Astrocyte (in vitro differentiated cells and primary cell): Measurements from ENCODE around the gene MEX3C. TPM values are rescaled to one million over a fixed set of nuclear protein-coding genes. Genes with fewer than 3 reads are reported as not detected.

ENCODE experiments used
- DNase-seq: peaks from one replicate; pipeline ENCODE4 v3.0.0-alpha.2; 2010; ENCODE audit warnings: low read depth
- FAIRE-seq: peaks from 2 replicates; lab custom pipeline; 2011; peaks lifted over from hg19 to GRCh38; lab: Jason Lieb, UNC
- H2AFZ ChIP-seq: 2 replicates; pipeline ENCODE4 v1.6.0; 2012; ENCODE audit warnings: low read depth, low read length, inconsistent platforms
- H3K27ac ChIP-seq: 2 replicates; pipeline ENCODE4 v1.5.1; 2011; ENCODE audit warnings: low read depth, low read length, inconsistent platforms
- H3K27me3 ChIP-seq: 2 replicates; pipeline ENCODE4 v1.6.0; 2011; ENCODE audit warnings: low read length, inconsistent platforms; ENCODE audit not compliant: insufficient read depth
- H3K36me3 ChIP-seq: 2 replicates; pipeline ENCODE4 v1.5.1; 2011; ENCODE audit warnings: low read length, inconsistent platforms; ENCODE audit not compliant: insufficient read depth
- H3K4me1 ChIP-seq: 2 replicates; pipeline ENCODE4 v1.5.1; 2011; ENCODE audit warnings: low read length, inconsistent platforms; ENCODE audit not compliant: insufficient read depth
- H3K4me2 ChIP-seq: 2 replicates; pipeline ENCODE4 v1.6.0; 2012; ENCODE audit warnings: low read length, inconsistent platforms
- H3K4me3 ChIP-seq: 2 replicates; pipeline ENCODE4 v1.5.1; 2011; ENCODE audit warnings: low read depth, mild to moderate bottlenecking, low read length, inconsistent platforms; ENCODE audit not compliant: insufficient read depth
- H3K79me2 ChIP-seq: 2 replicates; pipeline ENCODE4 v1.6.0; 2012; ENCODE audit warnings: mild to moderate bottlenecking, low read length, inconsistent platforms; ENCODE audit not compliant: insufficient read depth
- H3K9ac ChIP-seq: 2 replicates; pipeline ENCODE4 v1.6.0; 2012; ENCODE audit warnings: mild to moderate bottlenecking, low read length, inconsistent platforms
- H3K9me3 ChIP-seq: 2 replicates; pipeline ENCODE4 v1.5.1; 2012; ENCODE audit warnings: low read depth, mild to moderate bottlenecking, low read length, inconsistent platforms; ENCODE audit not compliant: insufficient read depth
- H4K20me1 ChIP-seq: 2 replicates; pipeline ENCODE4 v1.6.0; 2012; ENCODE audit warnings: low read length, inconsistent platforms; ENCODE audit not compliant: insufficient read depth
- H3K27ac Mint-ChIP-seq: one replicate; pipeline ENCODE4 v1.8.0; 2021; ENCODE audit warnings: mild to moderate bottlenecking, mixed read lengths; ENCODE audit not compliant: unreplicated experiment
- H3K27me3 Mint-ChIP-seq: one replicate; pipeline ENCODE4 v1.8.0; 2021; ENCODE audit warnings: low read depth, mixed read lengths; ENCODE audit not compliant: unreplicated experiment
- H3K36me3 Mint-ChIP-seq: one replicate; pipeline ENCODE4 v1.8.0; 2021; ENCODE audit warnings: low read depth, mixed read lengths; ENCODE audit not compliant: unreplicated experiment
- H3K4me1 Mint-ChIP-seq: one replicate; pipeline ENCODE4 v1.8.0; 2021; ENCODE audit warnings: low read depth, mixed read lengths; ENCODE audit not compliant: unreplicated experiment
- H3K4me3 Mint-ChIP-seq: one replicate; pipeline ENCODE4 v1.8.0; 2021; ENCODE audit warnings: mild to moderate bottlenecking, moderate library complexity, mixed read lengths; ENCODE audit not compliant: unreplicated experiment
- H3K9me3 Mint-ChIP-seq: one replicate; pipeline ENCODE4 v1.8.0; 2021; ENCODE audit warnings: mild to moderate bottlenecking, mixed read lengths; ENCODE audit not compliant: unreplicated experiment
- EZH2 ChIP-seq: IDR thresholded peaks from 2 replicates; pipeline ENCODE4 v1.6.1; 2012; ENCODE audit warnings: mild to moderate bottlenecking, low read length, inconsistent platforms; ENCODE audit not compliant: insufficient read depth
- total RNA-seq: library from RNA; stranded (reverse); gene quantifications from 2 replicates; pipeline ENCODE4 v1.2.1, GENCODE V29; 2021
- TF ChIP-seq, protein P1 (sequence below): IDR thresholded peaks from 2 replicates; pipeline ENCODE4 v1.5.1; 2011; ENCODE audit warnings: low read depth, mild to moderate bottlenecking, inconsistent platforms, low read length, moderate library complexity; ENCODE audit not compliant: insufficient read depth

The MEX3C gene
- total RNA-seq, 1 donor from 2014 or later: 72.2 TPM

DNA sequence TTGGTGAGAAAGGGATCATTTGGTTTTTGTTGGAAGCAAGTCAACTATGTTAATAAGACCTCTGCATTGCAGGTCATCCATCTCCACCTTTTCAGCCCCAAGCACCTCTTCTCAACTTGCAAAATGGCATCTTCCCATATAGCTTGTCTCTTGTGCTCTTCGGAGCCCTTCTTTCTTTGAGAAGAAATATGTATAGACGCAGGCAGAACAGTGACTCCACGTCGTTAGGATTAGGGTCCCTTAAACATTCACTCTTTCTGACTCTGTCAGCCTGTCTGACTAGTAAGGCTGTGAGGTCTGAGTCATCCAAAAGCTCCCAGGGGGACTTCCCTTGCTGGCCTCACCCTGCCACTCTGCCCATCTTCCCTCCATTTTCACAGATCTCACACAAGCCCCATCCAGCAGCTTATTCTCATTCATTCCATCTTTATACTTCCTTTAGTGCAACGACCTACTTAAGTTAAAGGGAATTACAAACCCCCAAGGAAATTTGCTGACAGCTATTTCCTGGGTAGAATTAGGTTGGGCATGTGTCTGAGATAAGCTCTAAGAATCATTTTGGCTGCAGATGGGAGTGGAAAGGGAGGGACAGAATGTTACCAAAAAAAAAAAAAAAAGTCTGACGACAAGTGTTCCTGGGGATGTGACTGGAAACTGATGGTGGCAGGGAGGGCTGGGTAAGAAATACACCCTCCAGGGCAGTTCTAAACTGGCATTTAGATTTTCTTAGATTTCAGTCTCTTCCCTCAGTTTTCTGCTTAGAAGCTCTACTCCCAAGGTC is 37.7 kb upstream of the MEX3C start:
- H3K9ac ChIP-seq: no peak overlapping the region
- Mint-ChIP-seq H3K27me3 (no peaks in the 10 kb centered on the region), H3K4me1 (peaks cover 28% of the 10 kb centered on the region), H3K4me3 (no peak overlapping the region), H3K9me3 (no peaks in the 10 kb centered on the region), H3K36me3 (no peaks in the 10 kb centered on the region), H3K27ac (peak overlapping the region; percentile 37)
- TF ChIP-seq, protein P1, sequence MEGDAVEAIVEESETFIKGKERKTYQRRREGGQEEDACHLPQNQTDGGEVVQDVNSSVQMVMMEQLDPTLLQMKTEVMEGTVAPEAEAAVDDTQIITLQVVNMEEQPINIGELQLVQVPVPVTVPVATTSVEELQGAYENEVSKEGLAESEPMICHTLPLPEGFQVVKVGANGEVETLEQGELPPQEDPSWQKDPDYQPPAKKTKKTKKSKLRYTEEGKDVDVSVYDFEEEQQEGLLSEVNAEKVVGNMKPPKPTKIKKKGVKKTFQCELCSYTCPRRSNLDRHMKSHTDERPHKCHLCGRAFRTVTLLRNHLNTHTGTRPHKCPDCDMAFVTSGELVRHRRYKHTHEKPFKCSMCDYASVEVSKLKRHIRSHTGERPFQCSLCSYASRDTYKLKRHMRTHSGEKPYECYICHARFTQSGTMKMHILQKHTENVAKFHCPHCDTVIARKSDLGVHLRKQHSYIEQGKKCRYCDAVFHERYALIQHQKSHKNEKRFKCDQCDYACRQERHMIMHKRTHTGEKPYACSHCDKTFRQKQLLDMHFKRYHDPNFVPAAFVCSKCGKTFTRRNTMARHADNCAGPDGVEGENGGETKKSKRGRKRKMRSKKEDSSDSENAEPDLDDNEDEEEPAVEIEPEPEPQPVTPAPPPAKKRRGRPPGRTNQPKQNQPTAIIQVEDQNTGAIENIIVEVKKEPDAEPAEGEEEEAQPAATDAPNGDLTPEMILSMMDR: no peak
- TF ChIP-seq EZH2: no peak
- no peaks in the 10 kb centered on the region for H3K36me3 ChIP-seq
- no peaks in the 10 kb centered on the region for H3K27me3 ChIP-seq
- DNase-seq (peak; percentile 12), FAIRE-seq (no peak)
- H2AFZ ChIP-seq: no peak overlapping the region
- no peak overlapping the region for H3K4me3 ChIP-seq
- H3K4me1 ChIP-seq: peaks cover 19% of the 10 kb centered on the region
- no peaks in the 10 kb centered on the region for H4K20me1 ChIP-seq
- no peaks in the 10 kb centered on the region for H3K79me2 ChIP-seq
- no peaks in the 10 kb centered on the region for H3K9me3 ChIP-seq
- no peak overlapping the region for H3K27ac ChIP-seq
- H3K4me2 ChIP-seq: peak overlapping the region; percentile 39

DNA sequence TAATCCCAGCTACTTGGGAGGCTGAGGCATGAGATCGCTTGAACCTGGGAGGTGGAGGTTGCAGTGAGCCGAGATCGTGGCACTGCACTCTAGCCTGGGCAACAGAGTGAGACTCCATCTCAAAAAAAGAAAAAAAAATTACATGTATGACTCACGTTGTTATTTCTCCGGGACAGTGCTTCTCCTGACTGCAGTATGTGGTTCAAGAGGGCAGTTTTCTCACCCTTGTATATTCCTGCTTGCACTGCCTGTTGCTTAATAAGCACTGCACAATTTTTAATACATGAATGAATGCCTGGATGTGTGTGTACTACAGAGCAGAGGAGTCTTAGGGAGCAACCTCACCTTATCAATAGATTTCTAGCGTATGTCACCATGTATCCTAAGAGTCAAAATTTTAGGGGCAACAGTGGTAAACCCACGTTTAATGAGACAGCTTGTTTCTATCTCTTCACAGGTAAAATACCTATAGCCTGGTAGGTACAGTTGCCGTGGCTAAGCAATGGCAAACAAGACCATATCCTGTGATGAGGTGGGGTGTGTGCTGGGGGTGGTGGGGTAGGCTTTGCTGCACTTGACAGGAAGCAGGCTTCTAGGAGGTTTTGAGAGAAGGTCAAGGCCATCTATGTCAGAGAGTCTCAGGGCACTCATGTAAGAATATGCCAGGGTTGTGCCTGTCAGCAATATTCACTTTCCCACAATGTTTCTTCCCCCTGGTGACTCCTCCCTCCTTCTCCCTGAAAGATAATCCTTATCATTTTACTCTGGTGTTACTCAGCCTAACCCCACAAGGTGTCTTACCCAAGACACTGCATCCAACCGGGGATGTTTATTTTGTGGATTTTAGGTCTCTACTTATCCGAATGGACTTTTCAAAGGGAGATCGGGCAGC is 36.9 kb upstream of the MEX3C start:
- H3K36me3 Mint-ChIP-seq: no peaks in the 10 kb centered on the region
- peaks cover 28% of the 10 kb centered on the region for H3K4me1 Mint-ChIP-seq
- H3K4me3 Mint-ChIP-seq: no peak overlapping the region
- DNase-seq (no peak), FAIRE-seq (no peak)
- no peaks in the 10 kb centered on the region for H3K9me3 Mint-ChIP-seq
- no peaks in the 10 kb centered on the region for H3K27me3 Mint-ChIP-seq
- H3K36me3 ChIP-seq: no peaks in the 10 kb centered on the region
- no peaks in the 10 kb centered on the region for H3K79me2 ChIP-seq
- no peaks in the 10 kb centered on the region for H4K20me1 ChIP-seq
- H3K27ac ChIP-seq: no peak overlapping the region
- H3K9ac ChIP-seq: no peak overlapping the region
- peak overlapping the region; percentile 39 for H3K4me2 ChIP-seq
- TF ChIP-seq, protein P1: no peak
- TF ChIP-seq EZH2: no peak
- H3K27ac Mint-ChIP-seq: peak overlapping the region; percentile 37
- H3K27me3 ChIP-seq: no peaks in the 10 kb centered on the region
- peaks cover 19% of the 10 kb centered on the region for H3K4me1 ChIP-seq
- H2AFZ ChIP-seq: no peak overlapping the region
- H3K9me3 ChIP-seq: no peaks in the 10 kb centered on the region
- H3K4me3 ChIP-seq: no peak overlapping the region
